GM10248 (cell line): ENCODE data around the gene NUTF2.

Experiments used
- CTCF ChIA-PET: fragments of 300-600 bp; sonication (Branson Sonifier 250); formaldehyde crosslinking; extraction: SDS; loops from one replicate; lab custom pipeline; 2021; ENCODE audit warnings: antibody characterized with exemption; lab: Yijun Ruan, JAX
- POLR2A ChIA-PET: fragments of 350-650 bp; sonication (Branson Sonifier 250); formaldehyde crosslinking; extraction: SDS; loops from one replicate; lab custom pipeline; 2020; ENCODE audit warnings: antibody characterized with exemption; lab: Yijun Ruan, JAX
- DNase-seq: peaks from one replicate; pipeline ENCODE4 v3.0.0; 2012; ENCODE audit errors: extremely low spot score
- TF ChIP-seq, protein P1 (sequence below): IDR thresholded peaks from 2 replicates; pipeline ENCODE4 v1.5.1; 2012; ENCODE audit warnings: mild to moderate bottlenecking, low read depth; ENCODE audit errors: extremely low read depth, missing control alignments, control extremely low read depth

The NUTF2 gene

DNA sequence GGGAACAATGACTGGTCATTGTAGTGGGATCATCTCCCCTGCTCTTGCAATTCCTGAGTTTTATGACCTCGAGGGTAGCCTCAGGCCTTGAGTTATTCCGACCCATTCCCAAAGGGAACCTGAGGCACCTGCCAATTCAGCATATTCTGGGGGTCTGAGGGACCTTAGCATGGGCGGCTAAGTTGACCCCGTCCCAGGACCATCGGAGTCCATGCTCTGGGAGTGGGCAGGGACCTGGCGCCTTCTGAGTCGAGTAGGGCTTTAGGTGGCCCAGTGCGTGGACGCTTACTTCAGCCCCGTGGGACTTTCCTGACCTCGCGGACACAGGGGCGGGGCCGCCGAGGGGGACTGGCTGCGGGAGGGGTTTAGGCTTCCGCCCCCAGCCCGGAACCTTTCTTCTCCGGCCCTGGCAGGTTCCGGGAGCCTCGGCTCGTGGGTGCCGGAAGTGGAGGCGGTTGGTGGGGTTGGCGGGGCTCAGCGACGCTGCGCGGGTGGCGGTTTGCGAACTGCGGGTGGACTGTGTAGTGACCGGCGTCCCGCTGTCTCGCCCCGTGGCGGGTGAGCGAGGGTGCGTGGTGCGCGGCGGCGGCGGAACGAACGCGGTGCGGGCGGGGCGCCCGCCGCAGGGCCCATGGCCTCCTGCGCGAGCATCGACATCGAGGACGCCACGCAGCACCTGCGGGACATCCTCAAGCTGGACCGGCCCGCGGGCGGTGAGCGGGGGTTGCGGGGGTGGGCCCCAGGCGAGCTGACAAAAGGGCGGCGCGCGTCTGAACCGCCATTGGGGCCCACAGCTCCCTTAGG is 26.1 kb downstream of the NUTF2 start, which contains the start of gene EDC4:
EDC4 (plus strand) TSS at position 422 of the 804 bp plus-strand sequence; CDS start at position 632, 210 bp downstream.
- TF ChIP-seq, protein P1, sequence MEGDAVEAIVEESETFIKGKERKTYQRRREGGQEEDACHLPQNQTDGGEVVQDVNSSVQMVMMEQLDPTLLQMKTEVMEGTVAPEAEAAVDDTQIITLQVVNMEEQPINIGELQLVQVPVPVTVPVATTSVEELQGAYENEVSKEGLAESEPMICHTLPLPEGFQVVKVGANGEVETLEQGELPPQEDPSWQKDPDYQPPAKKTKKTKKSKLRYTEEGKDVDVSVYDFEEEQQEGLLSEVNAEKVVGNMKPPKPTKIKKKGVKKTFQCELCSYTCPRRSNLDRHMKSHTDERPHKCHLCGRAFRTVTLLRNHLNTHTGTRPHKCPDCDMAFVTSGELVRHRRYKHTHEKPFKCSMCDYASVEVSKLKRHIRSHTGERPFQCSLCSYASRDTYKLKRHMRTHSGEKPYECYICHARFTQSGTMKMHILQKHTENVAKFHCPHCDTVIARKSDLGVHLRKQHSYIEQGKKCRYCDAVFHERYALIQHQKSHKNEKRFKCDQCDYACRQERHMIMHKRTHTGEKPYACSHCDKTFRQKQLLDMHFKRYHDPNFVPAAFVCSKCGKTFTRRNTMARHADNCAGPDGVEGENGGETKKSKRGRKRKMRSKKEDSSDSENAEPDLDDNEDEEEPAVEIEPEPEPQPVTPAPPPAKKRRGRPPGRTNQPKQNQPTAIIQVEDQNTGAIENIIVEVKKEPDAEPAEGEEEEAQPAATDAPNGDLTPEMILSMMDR = no peak
- ChIA-PET CTCF (interaction anchor here (0.9 to 3.9 kb wide), 7 partner anchors 10 to 357 kb away, joined by 3 to 29 read pairs (median 5); partner anchors contain the start of gene NRN1L), POLR2A (interaction anchor here (0.6 to 0.7 kb wide), 2 partner anchors 18 to 20 kb away, joined by 3 read pairs; partner anchors contain the start of gene PSKH1)
- peak; percentile 96 for DNase-seq

GRCh38 chr16:67873435-67874370 is 27.0 kb downstream of the NUTF2 start:
- CTCF ChIA-PET = interaction anchor here (0.9 to 3.9 kb wide), 7 partner anchors 9 to 356 kb away, joined by 3 to 29 read pairs (median 3); partner anchors contain the start of gene NRN1L
- no peak for DNase-seq
- POLR2A ChIA-PET = interaction anchor here (0.6 to 0.7 kb wide), 2 partner anchors 17 to 19 kb away, joined by 3 read pairs; partner anchors contain the start of gene PSKH1
- TF ChIP-seq, protein P1 = no peak

GRCh38 chr16:67874372-67874771 is 27.6 kb downstream of the NUTF2 start:
- no peak for DNase-seq
- POLR2A ChIA-PET = interaction anchor here (0.6 kb wide), 1 partner anchor 19 kb away, joined by 4 read pairs; the partner anchor contains the start of gene PSKH1
- TF ChIP-seq, protein P1 = no peak
- CTCF ChIA-PET = interaction anchor here (1.5 to 3.9 kb wide), 4 partner anchors 9 to 353 kb away, joined by 3 to 29 read pairs (median 14); partner anchors contain the start of gene NRN1L

DNA sequence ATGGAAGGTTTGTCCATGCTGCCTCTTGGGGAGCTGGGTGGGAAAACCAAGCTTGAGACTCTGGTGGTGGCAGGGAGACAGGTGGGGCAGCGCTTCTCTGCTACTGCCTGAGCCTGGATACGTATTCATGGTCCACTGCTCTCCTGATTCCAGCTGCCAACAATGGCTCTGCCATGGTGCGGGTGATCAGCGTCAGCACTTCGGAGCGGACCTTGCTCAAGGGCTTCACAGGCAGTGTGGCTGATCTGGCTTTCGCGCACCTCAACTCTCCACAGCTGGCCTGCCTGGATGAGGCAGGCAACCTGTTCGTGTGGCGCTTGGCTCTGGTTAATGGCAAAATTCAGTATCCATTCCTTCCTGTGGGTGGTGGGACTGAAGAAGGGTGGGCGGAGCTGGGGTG is 30.3 kb downstream of the NUTF2 start:
- TF ChIP-seq, protein P1 = no peak
- DNase-seq = no peak
- ChIA-PET POLR2A (no interaction called here), CTCF (interaction anchor here (1.0 to 1.8 kb wide), 5 partner anchors 9 to 205 kb away, joined by 3 to 6 read pairs (median 4); no protein-coding TSS in a partner anchor)

GRCh38 chr16:67878232-67878631 is 31.5 kb downstream of the NUTF2 start:
- TF ChIP-seq, protein P1 = no peak
- CTCF ChIA-PET = interaction anchor here (1.3 to 1.5 kb wide), 3 partner anchors 11 to 162 kb away, joined by 3 to 5 read pairs (median 4); no protein-coding TSS in a partner anchor
- no peak for DNase-seq
- POLR2A ChIA-PET = interaction anchor here (0.6 to 1.1 kb wide), 2 partner anchors 15 to 16 kb away, joined by 3 read pairs; partner anchors contain the start of gene PSKH1

DNA sequence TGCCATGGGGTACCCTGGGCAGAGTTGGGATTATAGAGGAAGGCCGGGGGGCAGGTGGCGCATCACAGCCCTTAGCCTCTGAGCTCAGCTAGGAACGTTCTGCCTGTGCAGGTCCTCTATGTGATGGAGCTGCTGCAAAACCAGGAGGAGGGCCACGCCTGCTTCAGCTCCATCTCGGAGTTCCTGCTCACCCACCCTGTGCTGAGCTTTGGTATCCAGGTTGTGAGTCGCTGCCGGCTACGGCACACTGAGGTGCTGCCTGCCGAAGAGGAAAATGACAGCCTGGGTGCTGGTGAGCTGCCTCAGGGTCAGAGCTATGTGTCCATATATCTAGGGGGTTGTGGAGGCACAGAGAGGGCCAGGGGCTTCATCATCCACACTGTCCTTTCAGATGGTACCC is 32.1 kb downstream of the NUTF2 start:
- ChIA-PET CTCF (interaction anchor here (1.3 to 1.5 kb wide), 3 partner anchors 11 to 162 kb away, joined by 3 to 5 read pairs (median 4); no protein-coding TSS in a partner anchor), POLR2A (interaction anchor here (0.6 to 1.1 kb wide), 2 partner anchors 14 to 17 kb away, joined by 3 read pairs; partner anchors contain the start of gene PSKH1)
- TF ChIP-seq, protein P1 = no peak
- no peak for DNase-seq
